Panc1 (cell line): ENCODE measurements around the gene GRIA3.

ENCODE experiments used
- CTCF ChIP-seq: fragments of 450-650 bp; IDR thresholded peaks from 2 replicates; pipeline ENCODE4 v1.5.1; 2017; ENCODE audit warnings: mild to moderate bottlenecking
- POLR2AphosphoS5 ChIP-seq: IDR thresholded peaks from 2 replicates; pipeline ENCODE4 v1.6.1; 2012; ENCODE audit warnings: mild to moderate bottlenecking, low read depth, low read length, moderate library complexity
- REST ChIP-seq, 2 experiments: IDR thresholded peaks; 2 replicates each; pipeline ENCODE4 v1.6.1; 2011 to 2012; ENCODE audit warnings: low read depth in 2 of 2, control low read depth in 1 of 2, low read length in 1 of 2, mild to moderate bottlenecking in 1 of 2, moderate library complexity in 1 of 2; ENCODE audit not compliant: insufficient read depth in 1 of 2

GRCh38 chrX:123222920-123223319 is 38.8 kb downstream of the GRIA3 start:
- TF ChIP-seq CTCF (no peak), POLR2AphosphoS5 (no peak), REST (IDR thresholded peaks at IDR 0.05; ENCODE audit: insufficient read depth in 1 of 2, low read depth in 2 of 2, low read length in 1 of 2) (no peak)
